ENCODE data around the gene ADORA2B.
"Not testable (repeated sequence)": the region's sequence is repeated elsewhere in the genome, so short reads cannot be mapped to it uniquely, and the experiment has no call there.

The ADORA2B gene

DNA sequence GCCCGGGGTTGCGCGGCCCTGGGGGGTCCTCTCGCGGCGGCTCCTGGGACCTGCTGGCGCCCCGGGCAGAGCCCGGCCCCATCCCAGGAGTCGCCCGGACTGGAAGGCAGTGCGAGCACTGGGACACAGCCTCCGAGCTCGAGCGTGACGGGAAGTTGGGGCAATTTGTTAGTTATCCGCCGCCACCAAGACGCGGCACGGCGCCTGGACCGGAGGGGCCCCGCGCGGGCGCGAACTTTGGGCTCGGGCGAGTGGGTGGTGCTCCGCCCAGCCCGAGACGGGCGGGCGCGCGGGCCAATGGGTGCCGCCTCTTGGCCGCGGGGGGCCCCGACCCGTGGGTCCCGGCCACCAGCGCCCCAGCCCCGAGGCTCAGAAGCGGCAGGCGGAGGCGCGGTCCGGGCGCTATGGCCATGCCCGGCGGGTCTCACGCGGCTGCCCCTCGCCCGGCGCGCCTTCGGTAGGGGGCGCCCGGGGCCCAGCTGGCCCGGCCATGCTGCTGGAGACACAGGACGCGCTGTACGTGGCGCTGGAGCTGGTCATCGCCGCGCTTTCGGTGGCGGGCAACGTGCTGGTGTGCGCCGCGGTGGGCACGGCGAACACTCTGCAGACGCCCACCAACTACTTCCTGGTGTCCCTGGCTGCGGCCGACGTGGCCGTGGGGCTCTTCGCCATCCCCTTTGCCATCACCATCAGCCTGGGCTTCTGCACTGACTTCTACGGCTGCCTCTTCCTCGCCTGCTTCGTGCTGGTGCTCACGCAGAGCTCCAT is at the start of gene ADORA2B:
ADORA2B (plus strand) TSS at position 372 of the 768 bp plus-strand sequence; CDS start at position 491, 119 bp downstream.
- DNase-seq = peak; percentile 57

DNA sequence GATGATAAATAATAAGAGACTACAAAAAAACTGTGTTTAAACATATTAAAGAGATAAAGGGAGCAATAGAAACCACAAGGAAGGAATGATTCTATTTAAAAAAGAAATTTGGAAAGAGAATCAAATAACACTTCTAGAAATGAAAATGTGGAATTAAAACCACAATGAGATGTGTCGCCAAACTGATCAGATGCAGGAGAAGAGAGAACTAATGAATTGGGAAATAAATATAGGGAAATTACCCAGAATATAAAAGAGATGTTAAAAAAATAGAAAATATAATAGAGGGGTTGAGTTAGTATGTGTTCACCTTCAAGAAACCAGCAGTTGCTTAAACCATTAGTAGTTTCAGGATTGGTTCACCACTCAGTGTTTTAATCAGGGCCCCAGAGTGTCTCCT is 48.7 kb upstream of the ADORA2B start:
- no peak for DNase-seq

DNA sequence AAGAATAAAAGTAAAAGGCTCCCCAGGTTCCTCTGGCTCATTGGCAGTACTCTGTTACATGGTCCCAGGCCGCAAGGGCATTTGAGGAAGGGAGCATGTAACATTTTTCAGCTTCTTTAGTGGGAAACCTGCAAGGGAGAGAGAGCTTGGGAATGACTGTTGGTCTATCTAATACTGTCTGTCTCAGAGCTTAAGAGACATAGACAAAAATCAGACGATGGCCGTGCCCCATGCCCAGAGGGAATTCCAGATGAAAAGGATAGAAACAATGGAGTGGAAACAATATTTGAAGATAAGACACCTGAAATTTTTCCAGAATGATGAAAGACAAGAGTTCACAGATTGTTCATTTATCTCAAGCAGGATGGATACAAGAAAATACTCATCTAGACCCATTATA is 48.1 kb upstream of the ADORA2B start:
- no peak for DNase-seq

DNA sequence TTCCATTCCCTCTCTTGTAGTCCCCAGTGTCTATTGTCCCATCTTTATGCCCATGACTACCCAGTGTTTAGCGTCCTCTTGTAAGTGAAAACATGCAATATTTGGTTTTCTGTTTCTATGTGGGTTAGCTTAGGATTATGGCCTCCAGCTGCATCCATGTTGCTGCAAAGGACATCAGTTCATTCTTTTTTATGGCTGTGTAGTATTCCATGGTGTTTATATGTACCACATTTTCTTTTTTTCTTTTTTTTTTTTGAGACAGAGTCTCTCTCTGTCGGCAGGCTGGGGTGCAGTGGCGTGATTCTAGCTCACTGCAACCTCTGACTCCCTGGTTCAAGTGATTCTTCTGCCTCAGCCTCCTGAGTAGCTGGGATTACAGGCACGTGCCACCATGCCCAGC is 45.3 kb upstream of the ADORA2B start:
- DNase-seq = not testable (repeated sequence)

DNA sequence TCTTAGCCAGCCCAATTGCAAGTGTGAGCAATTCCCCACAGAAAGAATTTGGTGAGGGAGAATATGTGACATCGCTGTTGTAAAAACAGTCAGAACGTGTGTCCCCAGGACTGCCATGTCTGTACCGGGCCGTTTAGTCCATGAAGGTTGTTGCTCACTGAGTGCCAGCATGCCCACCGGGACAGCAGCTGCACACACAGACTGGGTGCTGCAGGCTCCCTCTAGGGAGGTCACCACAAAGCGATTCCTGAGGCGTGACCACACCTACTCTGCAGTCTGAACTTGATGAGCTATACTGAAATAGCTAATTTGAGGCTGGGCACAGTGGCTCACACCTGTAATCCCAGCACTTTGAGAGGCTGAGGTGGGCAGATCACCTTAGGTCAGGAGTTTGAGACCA is 44.1 kb upstream of the ADORA2B start:
- DNase-seq = no peak

DNA sequence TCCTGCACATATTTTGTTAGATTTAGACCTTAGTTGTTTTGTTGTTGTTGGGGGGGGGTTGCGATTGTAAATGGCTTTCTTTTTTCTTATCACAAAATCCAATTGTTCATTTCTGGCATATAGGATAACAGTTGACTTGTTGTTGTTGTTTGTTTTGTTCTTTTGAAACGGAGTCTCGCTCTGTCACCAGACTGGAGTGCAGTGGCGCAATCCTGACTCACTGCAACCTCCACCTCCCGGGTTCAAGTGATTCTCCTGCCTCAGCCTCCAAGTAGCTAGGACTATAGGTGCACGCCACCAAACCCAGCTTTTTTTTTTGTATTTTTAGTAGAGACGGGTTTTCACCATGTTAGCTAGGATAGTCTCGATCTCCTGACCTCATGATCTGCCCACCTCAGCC is 39.7 kb upstream of the ADORA2B start:
- DNase-seq = not testable (repeated sequence)

DNA sequence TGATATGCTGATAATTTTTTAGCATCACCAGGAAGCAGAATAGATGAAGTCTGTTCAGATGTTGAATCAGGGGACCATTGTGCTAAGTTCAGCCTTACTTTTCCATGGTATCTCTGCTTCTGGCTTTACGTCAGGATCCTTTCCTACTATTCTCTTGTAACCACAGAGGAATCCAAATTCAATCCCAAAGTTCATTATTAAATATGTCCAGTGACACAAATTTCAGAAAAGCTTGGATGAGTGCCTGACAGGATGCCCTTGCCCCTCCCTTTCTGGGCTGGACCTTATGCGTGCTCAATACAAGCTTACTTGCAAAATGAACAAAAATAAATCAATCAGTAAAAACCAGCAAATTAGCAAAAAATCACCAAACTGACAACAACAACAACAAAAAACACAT is 37.6 kb upstream of the ADORA2B start:
- no peak for DNase-seq

DNA sequence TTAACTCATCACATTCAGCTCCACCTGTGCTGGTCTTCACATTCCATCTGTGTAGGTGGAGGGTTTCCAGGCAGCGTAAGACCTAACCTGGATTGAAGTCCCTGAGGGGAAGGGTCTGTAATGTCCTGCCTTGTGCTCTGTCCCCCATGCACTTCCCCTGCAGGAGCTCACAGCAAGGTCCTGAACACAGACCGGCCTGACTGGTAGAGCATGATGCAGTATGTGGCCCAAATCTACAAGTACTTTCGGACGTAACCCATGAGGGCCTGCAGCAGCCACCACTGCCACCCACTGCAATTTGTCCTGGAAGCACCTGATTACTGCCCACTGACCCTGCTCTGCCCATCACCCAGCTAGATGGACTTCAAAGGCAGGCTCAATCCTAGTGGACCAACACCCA is 36.6 kb upstream of the ADORA2B start:
- DNase-seq = no peak

DNA sequence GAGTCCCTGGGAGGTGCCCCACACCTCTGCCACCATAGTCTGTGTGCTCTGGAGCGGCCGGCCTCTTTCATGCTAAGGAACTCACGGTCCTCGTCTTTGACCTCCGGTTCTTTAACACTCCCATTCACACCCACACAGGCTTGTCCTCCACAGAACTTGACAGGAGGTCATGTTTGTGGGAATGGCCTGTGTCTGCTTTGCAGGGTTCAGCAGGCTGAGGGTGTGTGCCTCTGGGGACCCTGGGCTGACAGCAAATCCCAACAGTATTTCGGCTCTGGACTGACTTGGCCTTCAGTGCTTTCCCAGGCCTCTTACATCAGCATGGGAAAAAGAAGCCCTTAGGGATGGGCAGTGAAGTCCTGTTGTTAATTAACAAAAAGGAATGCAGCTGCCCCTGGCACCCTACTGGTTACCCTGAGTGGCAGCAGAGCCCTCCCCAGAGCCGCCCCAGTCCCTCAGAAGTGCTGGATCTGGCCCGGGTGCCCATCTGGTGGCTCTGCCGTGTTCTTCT is 35.4 kb upstream of the ADORA2B start:
- no peak for DNase-seq

DNA sequence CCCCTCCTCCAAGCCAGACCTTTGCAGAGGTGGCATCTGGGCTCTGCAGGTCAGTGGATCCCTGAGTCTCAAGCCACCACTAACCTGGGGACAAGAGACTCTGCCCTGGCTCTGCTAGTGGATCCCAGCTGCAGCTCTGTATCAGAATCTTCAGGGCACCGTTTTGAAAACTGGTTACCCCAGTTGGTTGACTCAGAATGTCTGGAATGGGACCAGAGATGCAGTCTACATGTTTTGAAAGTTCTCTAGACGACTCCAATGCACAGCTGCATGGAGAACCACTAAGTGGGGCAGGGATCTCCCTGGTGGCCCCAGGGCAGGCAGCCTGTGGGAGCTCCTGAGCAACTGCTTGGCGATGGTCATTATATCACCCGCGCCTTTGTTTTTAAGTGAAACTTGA is 34.1 kb upstream of the ADORA2B start:
- DNase-seq = no peak

DNA sequence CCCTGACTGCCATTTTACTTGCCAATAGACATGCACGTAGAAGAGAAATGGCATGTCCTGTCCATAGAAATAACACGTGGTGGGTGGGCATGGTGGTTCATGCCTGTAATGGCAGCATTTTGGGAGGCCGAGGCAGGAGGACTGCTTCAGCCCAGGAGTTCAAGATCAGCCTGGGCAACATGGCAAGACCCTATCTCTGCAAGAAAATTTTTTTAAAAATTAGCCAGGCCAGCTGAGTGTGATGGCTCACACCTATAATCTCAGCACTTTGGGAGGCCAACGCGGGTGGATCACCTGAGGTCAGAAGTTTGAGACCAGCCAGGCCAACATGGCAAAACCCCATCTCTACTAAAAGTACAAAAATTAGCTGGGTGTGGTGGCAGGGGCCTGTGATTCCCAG is 33.2 kb upstream of the ADORA2B start:
- DNase-seq = not testable (repeated sequence)

DNA sequence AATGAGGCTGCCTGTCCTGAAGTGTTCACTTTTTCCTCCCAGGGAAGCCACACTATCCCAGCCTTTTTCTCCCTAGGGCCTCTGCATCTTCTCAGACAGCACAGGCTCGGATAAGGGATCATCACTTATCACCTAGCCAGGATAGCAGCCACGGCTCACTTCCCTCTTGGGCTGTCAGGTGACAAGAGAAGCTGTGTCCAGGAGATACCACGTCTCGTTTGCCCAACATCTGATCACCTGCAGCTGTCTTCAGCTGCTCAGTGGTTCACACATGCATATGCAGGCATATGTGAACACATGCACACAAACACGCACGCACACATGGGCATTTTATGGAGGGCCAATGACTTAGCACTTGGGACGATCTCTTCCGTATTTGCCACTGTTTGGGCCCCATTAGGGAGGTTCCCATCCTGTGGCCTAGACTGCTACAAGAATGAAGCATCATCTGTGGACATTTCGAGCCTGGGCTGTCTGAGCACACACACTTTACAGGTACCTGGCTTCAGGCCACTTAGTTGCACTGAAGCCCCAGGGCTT is 32.4 kb upstream of the ADORA2B start:
- no peak for DNase-seq

DNA sequence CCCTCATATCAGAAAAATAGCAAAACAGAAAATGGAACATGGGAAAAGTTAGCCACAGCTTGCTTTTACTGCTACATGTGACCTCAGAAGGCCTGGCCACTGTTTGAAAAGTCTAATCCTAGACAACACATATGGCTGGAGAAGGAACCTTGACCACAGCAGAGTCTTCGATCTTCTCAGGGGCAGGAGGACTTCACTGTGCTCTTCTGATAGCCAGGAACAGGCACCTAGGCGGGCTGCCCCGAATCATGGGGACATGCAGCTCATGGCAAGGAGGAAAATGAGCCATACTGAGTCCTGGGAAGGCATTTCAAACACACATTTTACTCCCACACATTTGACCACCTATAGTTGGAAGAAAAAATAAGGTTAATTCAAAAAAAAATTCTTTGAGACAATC is 31.1 kb upstream of the ADORA2B start:
- DNase-seq = no peak

DNA sequence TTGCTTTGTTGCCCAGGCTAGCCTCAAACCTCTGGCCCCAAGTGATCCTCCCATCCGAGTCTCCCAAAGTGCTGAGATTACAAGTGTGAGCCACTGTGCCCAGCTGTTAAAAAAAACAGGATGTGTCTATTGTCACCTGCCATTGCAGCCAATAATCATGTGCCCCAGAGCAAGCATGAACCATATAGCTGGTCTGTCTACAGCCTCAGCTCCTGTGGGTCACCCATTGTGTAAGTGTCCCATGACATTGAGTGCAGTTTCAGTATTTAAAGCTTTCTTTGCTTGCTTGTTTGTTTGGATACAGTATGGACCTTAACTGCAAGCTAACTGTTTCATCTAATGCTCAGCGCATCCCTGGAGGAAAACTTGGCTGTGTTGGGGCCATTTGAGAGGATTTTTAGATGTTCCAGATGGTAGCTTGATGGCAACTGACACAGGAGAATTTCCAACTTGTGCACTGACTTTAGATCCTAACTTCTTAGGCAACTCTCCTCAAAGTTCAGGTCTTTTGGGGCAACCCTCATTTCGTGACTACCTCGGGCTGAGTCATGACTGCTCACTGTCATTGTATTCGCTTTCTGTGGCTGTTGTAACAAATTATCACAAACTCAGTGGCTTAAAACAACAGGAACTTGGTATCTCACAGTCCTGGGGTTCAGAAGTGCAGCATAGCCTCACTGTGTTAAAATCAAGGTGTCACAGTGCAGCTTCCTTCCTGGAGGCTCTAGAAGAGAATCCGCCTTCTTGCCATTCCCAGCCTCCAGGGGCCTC is 30.3 kb upstream of the ADORA2B start:
- DNase-seq = no peak

DNA sequence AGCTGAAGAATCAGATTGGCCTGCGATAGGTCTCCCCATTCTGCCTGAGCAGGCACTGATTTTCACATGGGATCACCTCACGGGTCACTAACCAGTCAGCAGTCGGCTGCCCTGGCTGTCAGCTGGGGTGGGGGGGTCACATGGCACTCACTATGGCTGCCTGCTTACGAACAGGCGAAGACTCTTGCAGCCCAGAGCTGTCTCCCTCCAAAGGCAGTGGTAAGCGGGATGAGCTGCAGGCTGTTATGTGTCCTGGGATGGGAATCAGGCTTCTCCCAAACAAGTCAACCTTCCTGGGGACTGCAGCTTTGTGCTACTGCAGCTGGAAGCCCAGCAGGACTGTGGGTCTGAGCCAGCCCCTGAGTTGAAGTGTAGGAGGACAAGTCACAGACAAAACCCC is 29.0 kb upstream of the ADORA2B start:
- DNase-seq = no peak

DNA sequence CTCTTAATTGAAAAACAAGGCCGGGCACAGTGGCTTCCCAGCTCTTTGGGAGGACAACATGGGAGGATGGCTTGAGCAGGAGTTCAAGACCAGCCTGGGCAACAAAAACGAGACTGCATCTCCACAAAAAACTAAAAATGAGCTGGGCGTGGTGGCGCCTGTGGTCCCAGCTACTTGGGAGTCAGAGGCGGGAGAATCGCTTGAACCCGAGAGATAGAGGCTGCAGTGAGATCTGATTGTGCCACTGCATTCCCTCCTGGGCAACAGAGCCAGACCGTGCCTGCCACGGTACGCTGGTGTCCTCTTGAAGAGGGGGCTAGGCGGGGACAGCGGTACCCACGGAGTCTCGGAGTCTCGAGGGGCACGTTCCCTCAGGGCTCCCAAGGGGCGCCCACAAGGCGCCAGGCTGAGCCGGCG is 27.9 kb upstream of the ADORA2B start:
- no peak for DNase-seq

DNA sequence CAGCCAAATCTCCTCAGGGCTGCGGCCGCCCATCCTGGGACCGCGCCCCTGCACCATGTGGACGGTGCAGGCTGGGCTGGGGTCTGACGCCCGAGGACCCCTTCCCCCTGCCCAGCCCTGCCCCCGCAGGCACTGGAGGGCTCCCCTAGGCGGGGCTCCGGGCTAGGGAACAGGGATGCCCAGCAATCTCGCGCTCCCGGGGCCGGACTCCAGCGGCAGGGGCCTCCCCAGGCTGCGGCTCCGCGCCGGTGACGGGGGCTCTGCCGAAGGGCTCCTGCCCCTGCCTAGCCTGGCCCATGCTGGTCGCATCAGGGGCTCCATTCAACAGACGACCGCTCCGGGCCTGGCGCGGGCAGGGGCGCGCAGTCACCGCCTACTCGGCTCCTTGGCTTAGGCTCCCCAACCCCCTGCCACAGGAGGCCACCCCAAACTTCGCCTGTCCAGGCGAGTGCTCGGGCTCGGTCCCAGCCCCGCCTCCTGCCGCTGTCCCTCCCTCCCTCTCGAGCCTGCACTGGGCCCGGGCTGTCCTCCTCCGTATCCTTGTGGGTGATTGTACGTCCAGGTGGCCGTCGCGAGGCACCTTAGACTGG is 27.4 kb upstream of the ADORA2B start:
- DNase-seq = no peak

DNA sequence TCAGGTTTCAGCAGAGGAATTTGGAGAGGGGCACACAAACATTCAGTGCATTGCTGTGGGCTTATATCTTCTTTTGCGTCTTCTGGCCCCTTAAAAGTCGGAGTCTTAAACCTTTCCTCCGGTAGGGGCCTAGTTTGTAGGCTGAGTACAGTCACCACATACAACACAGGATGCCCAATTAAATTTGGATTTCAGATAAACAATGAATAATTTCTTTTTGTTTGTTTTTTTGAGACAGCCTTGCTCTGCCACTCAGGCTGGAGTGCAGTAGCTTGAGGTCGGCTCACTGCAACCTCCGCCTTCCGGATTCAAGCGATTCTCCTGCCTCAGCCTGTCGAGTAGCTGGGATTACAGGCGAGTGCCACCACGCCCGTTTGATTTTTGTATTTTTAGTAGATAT is 26.7 kb upstream of the ADORA2B start:
- DNase-seq = no peak

DNA sequence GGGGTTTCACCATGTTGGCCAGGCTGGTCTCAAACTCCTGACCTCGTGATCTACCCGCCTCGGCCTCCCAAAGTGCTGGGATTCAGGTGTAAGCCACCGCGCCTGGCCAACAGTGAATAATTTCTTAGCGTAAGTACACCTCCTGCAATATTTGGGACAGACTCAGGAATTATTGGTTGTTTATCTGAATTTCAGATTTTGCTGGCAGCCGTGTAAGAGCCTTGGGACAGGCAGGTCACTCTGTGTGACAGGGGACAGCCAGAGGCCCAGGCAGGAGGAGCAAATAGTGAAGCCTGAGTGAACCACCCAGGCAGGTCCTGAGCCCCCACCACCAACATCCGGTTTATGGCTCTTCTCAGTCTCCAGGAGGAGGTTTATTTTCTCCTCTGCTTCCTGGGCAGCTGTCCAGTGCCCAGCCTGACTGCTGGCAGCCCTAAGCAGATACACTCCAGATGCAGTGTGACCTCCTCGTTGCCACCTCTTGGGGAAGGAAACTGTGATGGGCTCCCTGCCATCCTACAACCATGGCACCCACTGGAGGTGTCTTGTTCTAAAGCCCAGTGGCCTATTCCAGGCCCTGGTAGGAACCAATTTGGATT is 26.2 kb upstream of the ADORA2B start:
- DNase-seq = no peak

DNA sequence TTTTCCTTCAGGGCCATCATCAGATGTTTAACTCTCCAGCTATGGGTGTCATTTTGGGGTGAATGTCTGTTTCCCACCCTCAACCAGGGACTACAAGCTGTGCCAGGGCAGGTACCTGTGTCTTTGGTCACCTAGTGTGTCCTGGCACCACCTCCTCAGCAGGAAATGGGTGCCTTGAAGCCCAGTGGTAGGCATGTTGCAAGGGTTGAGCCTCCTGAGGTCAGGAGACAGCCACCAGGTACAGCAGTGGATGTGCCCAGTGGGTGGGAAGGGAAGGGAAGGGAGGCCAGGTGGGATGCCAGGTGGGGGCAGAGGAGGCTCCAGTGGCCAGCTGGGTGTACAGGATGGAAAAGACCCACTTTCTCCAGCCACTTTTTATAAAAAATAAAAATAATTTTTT is 25.5 kb upstream of the ADORA2B start:
- DNase-seq = no peak

DNA sequence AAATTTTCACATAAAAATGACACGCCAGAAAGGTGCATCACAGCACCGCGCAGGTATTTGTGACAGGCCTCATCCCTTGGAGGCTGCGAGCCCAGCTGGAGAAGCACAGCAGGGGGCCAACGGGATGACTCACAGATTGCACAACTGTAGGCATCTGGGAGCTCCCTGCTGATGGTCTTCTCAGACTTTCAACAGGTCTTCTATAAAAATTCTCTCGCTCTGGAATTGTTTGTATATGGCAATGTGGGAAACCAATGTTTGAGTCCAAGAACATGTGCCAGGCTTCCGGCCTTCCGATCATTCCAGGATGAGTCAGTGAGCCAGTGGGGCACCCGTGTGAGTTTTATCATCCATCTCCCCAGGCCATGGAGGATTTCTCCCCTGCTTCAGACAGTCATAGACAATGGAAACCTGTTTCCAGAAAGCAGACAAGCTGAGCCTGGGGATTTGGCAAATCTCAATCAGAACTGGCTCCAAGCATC is 24.1 kb upstream of the ADORA2B start:
- no peak for DNase-seq

DNA sequence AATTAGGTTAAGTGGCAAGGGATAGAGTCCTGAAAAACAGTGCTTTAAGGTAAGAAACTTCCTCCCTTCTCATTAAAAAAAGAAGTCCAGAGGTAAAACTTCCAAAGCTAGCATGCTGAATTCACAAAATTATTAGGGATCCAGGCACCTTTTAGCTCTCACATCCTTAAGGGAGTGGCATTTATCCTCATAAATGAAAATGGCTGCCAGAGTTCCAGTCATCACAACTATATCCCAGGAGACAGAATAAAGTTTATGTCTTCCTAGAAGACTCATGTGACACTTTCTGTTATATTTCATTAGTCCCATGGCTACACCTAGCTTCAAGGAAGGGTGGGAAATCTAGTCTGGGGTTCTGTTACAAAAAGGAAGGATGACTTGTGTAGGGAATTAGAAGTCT is 23.3 kb upstream of the ADORA2B start:
- no peak for DNase-seq

DNA sequence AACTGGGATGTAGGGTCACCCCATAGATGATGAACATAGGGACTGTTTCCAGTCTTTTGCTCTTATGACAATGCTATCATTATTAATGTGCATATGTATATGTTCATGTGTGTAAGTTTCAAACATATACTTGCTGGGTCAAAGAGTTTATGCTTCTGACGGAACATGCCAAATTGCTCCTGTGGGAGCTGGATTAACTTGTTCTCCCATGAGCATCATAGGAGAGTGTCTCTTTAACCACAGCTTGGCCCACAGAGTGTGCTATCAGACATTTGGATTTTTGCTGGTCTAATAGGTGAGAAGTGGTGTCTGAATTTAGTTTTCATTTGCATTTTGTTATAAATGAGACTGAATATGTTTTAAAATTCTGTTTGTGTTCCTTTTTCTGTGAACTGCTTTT is 22.3 kb upstream of the ADORA2B start:
- no peak for DNase-seq
